ENCODE results near the gene RIMS3.
"Not testable (repeated sequence)": the region's sequence is repeated elsewhere in the genome, so short reads cannot be mapped to it uniquely, and the experiment has no call there.

RIMS3 gene

GRCh38 chr1:40665335-40666171 lies at the start of gene RIMS3:
Gene RIMS3, minus strand, starts transcription at chr1:40665682. Its CDS starts 23,757 bp downstream, at chr1:40641925.
- DNase-seq, result peak; percentile 86

DNA sequence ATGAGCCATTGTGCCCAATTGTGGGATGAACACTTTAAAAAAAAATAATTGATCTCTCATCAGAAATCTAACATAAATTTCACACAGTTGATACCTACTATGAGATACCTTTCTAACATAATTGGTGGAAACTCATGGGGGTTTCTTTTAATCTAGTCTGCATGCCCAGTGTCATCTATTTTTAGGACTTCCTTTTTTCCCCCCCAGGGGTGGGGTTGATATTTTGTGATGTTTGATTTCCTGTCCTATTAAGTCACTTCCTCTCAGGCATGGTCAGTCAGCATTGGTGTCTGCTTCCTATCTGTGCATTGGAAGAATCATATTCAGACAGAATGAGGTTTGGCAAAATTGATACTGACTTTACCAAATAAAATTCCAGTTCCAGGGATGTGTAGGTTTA lies 47.5 kb upstream of the RIMS3 start:
- DNase-seq, result no peak

DNA sequence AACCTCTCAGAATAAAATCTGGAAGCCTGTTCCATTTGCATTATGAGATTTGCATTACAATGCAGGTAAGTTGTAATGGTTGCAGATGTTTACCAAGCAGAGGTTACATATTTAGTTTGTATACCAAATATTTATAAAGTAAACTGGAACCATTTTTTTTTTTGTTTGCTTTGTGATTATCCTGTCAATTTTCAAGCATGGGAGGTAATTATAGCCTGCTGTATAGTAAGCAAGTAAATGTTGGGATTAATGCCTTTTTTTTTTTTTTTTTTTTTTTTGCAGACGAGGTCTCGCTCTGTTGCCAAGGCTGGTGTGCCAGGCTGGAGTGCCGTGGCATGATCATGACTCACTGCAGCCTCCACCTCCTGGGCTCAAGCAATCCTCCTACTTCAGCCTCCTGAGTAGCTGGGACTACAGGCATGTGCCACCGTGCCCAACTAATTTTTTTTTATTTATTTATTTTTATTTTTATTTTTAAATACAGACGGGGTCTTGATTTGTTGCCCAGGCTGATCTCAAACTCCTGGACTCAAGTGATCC lies 47.0 kb upstream of the RIMS3 start:
- DNase-seq, result no peak

DNA sequence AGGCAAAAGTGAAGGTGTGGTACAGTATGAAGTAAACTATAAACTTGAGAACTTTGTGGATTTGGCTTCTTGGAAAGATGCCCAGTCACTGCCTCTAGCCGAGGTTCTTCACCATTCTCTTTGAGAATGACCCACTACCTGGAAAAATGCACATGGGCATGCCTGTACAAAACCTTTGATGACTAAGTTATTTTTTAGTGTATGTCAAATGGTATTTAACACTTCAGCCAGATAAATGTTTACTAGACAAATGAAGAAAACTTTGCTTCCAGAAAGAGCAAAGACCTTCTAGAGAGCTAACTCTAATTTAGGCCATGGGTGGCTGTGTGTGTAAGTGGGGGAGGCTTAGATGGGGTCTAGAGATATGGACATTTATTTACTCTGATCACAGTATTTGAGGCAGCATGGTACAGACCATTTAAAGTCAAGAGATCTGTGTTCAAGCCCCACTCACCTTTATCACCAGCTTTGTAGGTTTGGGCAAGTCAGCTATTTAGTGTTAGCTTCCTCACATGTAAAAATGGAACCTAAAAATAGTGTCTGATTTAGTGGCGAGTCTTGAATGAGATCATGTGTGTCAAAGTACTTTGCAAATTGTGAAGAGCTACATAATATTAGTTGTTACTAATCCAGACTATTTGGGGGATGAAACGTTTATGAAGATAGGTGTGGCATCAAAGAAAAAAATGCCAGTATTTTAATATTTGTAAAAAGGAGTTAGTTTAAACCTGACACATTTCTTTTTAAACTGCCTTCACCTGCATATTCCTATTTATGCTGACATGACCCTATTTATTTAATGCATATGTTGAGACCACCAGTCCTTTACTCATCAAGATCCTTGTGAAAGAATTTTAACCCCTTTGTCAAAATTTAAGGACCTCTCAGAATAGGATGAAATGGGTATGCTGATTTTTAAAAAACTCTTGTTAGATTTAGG lies 46.3 kb upstream of the RIMS3 start:
- DNase-seq, result no peak

DNA sequence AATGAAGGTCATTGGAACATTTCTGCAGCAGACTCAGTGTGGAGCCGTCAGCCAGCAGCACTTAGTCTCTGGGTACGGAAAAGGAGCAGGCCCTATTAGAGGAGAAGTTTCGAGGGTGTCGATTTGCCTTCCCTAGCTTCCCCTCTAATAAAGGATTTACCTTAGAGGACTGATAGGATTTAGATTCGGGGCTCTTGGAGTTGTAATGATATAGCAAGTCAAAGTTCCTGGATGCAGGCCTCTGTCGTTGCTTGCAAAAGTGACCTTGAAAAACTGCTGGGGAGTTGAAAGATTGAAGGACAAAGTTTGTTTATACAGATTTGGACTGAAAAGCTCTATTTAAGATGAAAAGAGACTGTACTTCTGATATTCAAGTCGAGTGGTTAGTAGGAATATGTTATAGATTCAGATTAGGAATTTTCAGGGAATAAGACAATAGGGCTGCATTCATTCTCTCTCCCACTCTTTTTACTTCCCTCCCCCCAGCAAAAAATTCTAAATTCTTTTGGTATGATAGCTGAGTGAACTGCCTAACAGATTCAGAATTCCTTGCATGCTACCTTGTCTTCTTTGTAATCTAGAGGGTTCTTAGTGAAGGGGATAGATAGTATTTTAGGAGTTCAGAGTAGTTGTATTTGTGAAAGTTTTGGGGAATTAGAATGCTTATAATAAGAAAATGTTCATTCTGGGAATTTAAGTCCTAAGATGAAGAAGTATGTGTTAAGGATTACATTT lies 45.3 kb upstream of the RIMS3 start:
- DNase-seq, result no peak

DNA sequence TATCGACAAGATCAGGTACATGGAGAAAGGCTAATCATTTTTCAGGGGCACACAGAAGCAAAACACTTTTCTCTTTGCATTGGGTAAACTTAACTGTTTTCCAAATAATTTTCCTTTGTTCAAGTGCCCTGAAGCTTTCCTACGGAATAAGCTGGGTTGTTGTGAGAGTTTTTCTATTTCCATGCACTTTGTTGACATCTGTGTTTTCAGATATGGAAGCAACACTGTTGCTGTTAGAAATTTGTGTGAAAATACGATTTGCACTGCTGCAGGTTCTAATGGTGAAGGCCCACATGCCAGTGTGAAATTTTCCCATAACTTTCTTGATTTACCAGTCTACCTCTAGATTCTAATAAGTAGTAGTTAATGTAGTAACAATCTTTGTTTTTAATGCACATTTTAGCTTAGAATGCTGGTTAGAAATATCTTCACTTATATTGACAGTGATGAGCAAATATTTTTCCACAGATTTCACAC lies 44.4 kb upstream of the RIMS3 start:
- DNase-seq, result no peak

- peak; percentile 42 to 64 for DNase-seq
Measured at GRCh38 chr1:40709100-40709801, 43.8 kb upstream of the RIMS3 start.

DNA sequence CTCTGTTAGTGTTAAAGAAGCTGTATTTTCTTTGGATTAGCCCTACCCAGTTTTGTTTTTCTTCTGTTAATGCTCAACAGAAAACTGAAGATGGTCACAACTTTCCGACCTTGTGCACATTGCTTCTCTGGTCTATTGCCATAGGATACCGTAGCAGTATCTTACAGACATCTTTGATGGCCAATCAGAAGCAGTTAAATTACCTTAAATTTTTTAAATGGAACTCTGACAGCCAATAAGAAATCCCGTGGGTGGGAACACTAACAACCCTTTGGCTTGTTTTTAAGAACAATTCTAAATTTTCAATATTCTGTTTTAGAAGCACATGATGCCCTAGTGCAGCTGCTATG lies 43.2 kb upstream of the RIMS3 start:
- no peak for DNase-seq

DNA sequence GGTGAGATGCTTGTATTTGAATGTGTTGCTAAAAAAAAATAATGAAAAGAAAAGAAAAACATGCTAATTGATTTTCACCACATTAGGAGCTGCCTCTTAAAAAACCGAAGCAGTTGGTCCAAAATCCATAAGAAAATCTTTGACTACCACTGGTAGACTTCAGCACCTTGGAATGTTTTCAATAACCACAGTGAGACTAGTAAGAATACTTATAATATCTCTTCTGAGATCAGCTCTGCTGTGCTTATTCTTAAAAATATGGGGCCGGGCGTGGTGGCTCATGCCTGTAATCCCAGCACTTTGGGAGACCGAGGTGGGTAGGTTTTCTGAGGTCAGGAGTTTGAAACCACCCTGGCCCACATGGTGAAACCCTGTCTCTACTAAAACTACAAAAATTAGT lies 41.1 kb upstream of the RIMS3 start:
- no peak for DNase-seq

- DNase-seq, result no peak
Measured at GRCh38 chr1:40704817-40705733, 39.6 kb upstream of the RIMS3 start.

DNA sequence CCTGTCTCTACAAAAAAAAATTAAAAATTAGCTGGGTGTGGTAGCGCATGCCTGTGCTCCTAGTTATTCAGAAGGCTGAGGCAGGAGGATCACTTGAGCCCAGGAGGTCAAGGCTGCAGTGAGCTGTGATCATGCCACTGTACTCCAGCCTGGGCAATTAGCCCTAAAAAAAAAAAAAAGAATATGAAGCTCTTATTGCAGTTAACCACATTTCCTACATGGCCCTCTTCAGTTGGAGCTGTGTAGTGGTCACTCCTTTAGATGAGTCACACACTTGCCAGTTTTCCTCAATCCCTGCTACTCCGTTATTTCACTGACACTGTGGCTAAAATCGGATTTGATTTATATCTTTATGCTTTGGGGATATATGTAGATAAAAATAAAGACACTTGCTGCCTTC lies 37.8 kb upstream of the RIMS3 start:
- no peak for DNase-seq

DNA sequence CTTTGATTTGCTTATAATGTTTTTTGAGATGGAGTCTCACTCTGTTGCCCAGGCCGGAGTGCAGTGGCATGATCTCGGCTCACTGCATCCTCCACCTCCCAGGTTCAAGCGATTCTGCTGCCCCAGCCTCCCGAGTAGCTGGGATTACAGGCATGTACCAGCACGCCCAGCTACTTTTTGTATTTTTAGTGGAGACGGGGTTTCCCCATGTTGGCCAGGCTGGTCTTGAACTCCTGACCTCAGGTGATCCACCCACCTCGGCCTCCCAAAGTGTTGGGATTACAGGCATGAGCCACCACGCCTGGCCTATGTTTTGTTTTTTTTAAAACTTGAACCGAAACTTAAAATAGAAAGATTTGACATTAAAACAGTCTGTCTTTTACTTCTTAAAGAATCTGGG lies 37.3 kb upstream of the RIMS3 start:
- DNase-seq, result not testable (repeated sequence)

DNA sequence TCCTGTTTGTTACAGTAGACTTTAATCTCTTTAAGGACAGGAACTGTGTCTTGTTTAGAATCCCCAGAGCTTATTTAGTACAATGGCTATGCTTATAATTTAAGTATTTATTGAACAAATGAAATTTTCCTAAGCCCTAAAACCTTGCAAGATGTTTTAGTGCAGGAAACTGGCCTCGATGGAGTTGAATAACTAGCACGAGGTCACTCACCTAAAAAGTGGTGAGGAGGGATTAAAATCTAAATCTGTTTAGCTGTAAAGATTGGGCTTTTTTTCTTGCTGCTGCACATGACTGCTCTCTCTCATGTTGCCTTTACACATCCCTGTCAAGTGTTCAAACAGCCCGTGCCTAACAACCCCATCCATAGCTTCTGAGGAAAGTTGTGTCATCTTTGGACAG lies 36.2 kb upstream of the RIMS3 start:
- DNase-seq, result no peak

- DNase-seq, result no peak
Measured at GRCh38 chr1:40699787-40700186, 34.3 kb upstream of the RIMS3 start.

GRCh38 chr1:40697436-40697835 lies 32.0 kb upstream of the RIMS3 start:
- no peak for DNase-seq

- no peak for DNase-seq
Measured at GRCh38 chr1:40696294-40696693, 30.8 kb upstream of the RIMS3 start.

DNA sequence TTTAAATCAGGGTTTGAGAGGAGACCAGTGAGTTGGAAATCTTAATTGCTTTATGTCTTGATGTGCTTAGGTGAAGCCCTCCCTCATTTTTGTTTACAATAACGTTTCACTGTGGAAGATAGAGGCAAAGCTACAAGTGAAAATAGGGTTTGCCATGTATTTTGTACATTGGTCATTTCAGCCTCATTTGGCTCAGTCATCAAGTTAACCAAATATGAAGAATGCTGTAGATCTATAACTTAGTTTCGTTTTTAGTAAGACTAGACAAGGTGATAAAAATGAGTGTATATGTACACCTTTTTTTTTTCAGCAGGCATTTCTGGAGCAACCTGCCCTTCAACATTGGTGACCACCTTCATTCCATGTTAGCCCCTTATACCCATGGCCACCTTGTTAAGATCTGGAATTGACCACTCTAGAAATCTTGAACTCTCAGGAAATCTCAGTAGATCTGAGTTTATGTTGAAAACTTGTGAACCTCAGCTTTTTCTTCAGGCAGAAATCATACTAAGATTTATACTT lies 28.9 kb upstream of the RIMS3 start:
- no peak for DNase-seq

DNA sequence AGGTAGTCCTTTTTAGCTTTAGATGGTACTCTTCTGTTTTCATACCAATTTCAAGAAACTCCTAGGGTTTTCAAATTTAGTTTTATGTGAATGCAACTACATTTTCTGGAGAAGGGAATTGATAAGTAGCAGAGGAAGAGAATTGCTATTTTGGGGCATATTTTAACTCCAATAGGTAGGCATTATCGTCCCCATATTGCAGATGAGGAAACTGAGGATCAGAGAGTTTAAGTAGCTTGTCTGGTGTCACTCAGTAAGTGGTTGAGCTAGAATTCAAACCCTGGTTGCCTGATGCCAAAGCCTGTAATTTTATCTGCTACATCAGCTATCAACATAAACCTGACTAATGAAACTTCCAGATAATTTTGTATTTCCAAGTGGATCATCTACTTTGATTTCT lies 27.9 kb upstream of the RIMS3 start:
- DNase-seq, result no peak

DNA sequence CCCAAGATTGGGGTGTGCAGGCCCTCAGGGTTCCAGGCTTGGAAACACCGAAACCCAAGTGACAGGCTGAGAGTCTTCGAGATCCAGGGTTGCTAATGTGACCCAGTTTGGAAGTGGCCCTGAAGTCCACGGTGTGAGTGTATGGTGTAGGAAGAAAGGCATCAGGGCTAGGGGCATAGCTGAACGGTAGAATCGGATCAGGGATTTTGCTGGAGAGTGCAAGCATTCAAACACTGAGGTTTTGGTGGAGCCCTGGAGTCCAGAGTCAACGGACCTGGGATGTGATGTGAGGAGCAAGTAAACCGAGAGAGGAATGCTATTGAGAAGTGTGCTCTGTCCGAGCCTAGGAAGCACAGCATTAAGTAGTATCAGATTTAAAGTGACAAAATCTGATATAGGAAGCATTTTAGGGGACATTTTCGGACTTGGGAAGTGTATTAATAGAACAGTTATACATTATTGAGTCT lies 27.0 kb upstream of the RIMS3 start:
- DNase-seq, result no peak

- DNase-seq, result peak; percentile 93 to 94
Measured at GRCh38 chr1:40691538-40692428, 26.3 kb upstream of the RIMS3 start, which contains the start of gene NFYC. Gene NFYC, plus strand, starts transcription at chr1:40691704. Its CDS starts 47,140 bp downstream, at chr1:40738844.

Data from stimulated activated CD4-positive, alpha-beta T cell treated with anti-CD3 and anti-CD28 coated beads, Interleukin-2, amount 100 ng/mL, for 24 hours (primary cell).